Naive thymus-derived CD4-positive, alpha-beta T cell (primary cell): ENCODE measurements around the gene CCDC167. TPM values are rescaled to one million over a fixed set of nuclear protein-coding genes. Genes with fewer than 3 reads are reported as not detected.

Experiments used
- ATAC-seq: fragments of 150-1000 bp; cut with Tn5 transposase; 2 replicates; pipeline ENCODE4 v1.10.0; 2021; ENCODE audit warnings: mild to moderate bottlenecking, moderate library complexity
- CTCF ChIA-PET: fragments of 350-600 bp; sonication (Branson Sonifier 250); formaldehyde crosslinking; loops from one replicate; lab custom pipeline; 2021; ENCODE audit warnings: antibody characterized with exemption; lab: Charles Lee
- POLR2A ChIA-PET: fragments of 350-600 bp; sonication (Branson Sonifier 250); formaldehyde crosslinking; loops from one replicate; lab custom pipeline; 2021; ENCODE audit warnings: antibody characterized with exemption, inconsistent platforms; lab: Charles Lee
- DNase-seq, 9 donors: peaks; one replicate each; pipeline versions ENCODE4 v3.0.0 to v3.0.0-alpha.2; 2020 to 2022; ENCODE audit warnings: mixed read lengths in 1 of 9
- H3K27ac ChIP-seq: one replicate; pipeline ENCODE4 v1.7.0; 2013; ENCODE audit warnings: mild to moderate bottlenecking, low read depth, low read length, moderate library complexity
- H3K27me3 ChIP-seq, 2 donors: one replicate each; pipeline ENCODE4 v1.7.0; 2013; ENCODE audit warnings: low read length in 2 of 2, mild to moderate bottlenecking in 2 of 2, moderate library complexity in 2 of 2; ENCODE audit not compliant: control insufficient read depth in 2 of 2, insufficient read depth in 2 of 2
- H3K36me3 ChIP-seq, 3 experiments: 1 replicate in 2 of 3; 2 replicates in 1 of 3; pipeline ENCODE4 v1.7.0; 2013; ENCODE audit warnings: low read length in 3 of 3, mild to moderate bottlenecking in 3 of 3, moderate library complexity in 1 of 3; ENCODE audit not compliant: insufficient read depth in 3 of 3, control insufficient read depth in 2 of 3
- H3K4me1 ChIP-seq, 2 donors: one replicate each; pipeline ENCODE4 v1.7.0; 2013; ENCODE audit warnings: low read length in 2 of 2, mild to moderate bottlenecking in 2 of 2, moderate library complexity in 1 of 2; ENCODE audit not compliant: control insufficient read depth in 2 of 2, insufficient read depth in 2 of 2
- H3K4me3 ChIP-seq: 2 replicates; pipeline ENCODE4 v1.7.0; 2013; ENCODE audit warnings: mild to moderate bottlenecking, low read length
- H3K9me3 ChIP-seq, 3 experiments: 1 replicate in 2 of 3; 2 replicates in 1 of 3; pipeline ENCODE4 v1.7.0; 2013; ENCODE audit warnings: low read length in 3 of 3; ENCODE audit not compliant: control insufficient read depth in 2 of 3
- H3K27ac Mint-ChIP-seq, 9 donors: one replicate each; pipeline ENCODE4 v1.8.0; 2020 to 2022; ENCODE audit warnings: mixed read lengths in 9 of 9, mild to moderate bottlenecking in 8 of 9, moderate library complexity in 5 of 9, inconsistent platforms in 2 of 9
- H3K27me3 Mint-ChIP-seq, 5 donors: one replicate each; pipeline ENCODE4 v1.8.0; 2021 to 2022; ENCODE audit warnings: mixed read lengths in 5 of 5, mild to moderate bottlenecking in 1 of 5
- H3K36me3 Mint-ChIP-seq, 5 donors: one replicate each; pipeline ENCODE4 v1.8.0; 2020 to 2022; ENCODE audit warnings: mixed read lengths in 5 of 5, mild to moderate bottlenecking in 3 of 5, inconsistent platforms in 1 of 5
- H3K4me1 Mint-ChIP-seq, 7 donors: one replicate each; pipeline ENCODE4 v1.8.0; 2020 to 2022; ENCODE audit warnings: mixed read lengths in 7 of 7, mild to moderate bottlenecking in 3 of 7, inconsistent platforms in 1 of 7
- H3K4me3 Mint-ChIP-seq, 10 donors: one replicate each; pipeline ENCODE4 v1.8.0; 2020 to 2022; ENCODE audit warnings: mild to moderate bottlenecking in 10 of 10, mixed read lengths in 10 of 10, moderate library complexity in 6 of 10, inconsistent platforms in 2 of 10
- H3K9me3 Mint-ChIP-seq, 11 donors: one replicate each; pipeline ENCODE4 v1.8.0; 2020 to 2022; ENCODE audit warnings: mixed read lengths in 11 of 11, mild to moderate bottlenecking in 4 of 11, inconsistent platforms in 1 of 11, moderate library complexity in 1 of 11
- intact Hi-C, 2 donors: fragments of 100-400 bp; cut with micrococcal nuclease; formaldehyde crosslinking; loops; one replicate each; pipeline ENCODE4 v1.15.1; 2023
- polyA plus RNA-seq, 2 donors: library from polyadenylated mRNA; unstranded; fragments of 300-500 nt; fragmentation: Illumina TruSeq; gene quantifications; one replicate each; pipeline ENCODE4 v1.2.3, GENCODE V29; 2021
- total RNA-seq, 6 experiments: library from RNA in 5 of 6; stranded (reverse) in 5 of 6; gene quantifications; 1 replicate in 5 of 6; 2 replicates in 1 of 6; pipeline ENCODE4 v1.2.3 and lab custom pipeline; 2021 to 2026

Gene CCDC167
- total and polyA plus RNA-seq, 7 experiments from 2014 or later, result 13.8 to 95.5 (median 23.5) TPM

DNA sequence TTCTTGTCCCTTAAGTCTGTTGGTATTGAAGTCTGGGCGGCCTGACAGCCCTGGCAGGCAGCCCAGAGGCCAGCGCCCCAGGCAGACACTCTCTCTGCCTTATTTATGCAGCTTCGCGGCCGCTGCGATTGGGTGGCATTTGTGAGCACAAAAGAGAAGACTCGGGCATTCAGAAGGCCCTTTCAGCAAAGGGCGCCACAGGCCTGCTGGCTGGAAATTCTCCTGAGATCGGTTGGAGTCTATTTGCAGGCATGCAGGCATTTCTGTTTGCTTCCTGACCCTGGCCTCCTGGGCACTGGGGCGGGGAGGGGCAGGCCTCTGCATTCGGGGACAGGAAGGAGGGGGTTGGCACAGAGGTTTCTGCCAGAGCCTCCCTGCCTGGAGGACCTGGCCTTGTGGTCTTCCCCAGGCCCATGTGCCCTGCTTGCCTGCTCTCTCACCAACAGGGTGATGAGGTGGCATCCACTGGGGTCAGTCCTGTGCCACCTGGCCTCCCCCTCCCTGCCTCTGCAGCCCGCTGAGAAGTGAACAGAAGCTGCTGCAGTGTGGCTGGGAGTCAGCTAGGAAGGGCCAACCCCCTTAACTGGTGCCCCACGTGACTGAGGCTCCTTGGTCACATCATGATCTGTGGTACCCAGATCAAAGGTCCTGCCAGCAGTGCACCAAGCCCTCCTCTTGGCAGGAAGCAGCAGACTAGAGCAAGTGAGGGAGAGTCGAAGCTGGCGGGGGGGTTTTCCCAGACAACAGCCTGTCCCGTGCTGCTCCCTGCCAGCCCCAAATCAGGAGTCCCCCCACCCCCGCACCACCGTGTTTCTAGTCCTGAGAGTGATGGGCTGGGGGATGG, 16.6 kb upstream of the CCDC167 start:
- Histone ChIP-seq H3K4me1 (peaks cover 76 to 84% of the 10 kb centered on the region in 2 donors), H3K27me3 (no peaks in the 10 kb centered on the region), H3K36me3 (no peaks in the 10 kb centered on the region), H3K4me3 (peak overlapping the region; percentile 55), H3K27ac (peak overlapping the region; percentile 97), H3K9me3 (no peaks in the 10 kb centered on the region)
- POLR2A ChIA-PET, result interaction anchor here (0.6 to 12.3 kb wide), 17 partner anchors 10 to 412 kb away, joined by 3 to 376 read pairs (median 6); partner anchors contain the start of genes CCDC167, CMTR1 and MDGA1
- Mint-ChIP-seq H3K27ac (peak overlapping the region; percentile 92 to 99 (median 97)), H3K9me3 (no peaks in the 10 kb centered on the region), H3K36me3 (peaks cover 0 to 6% (median 0%) of the 10 kb centered on the region in 5 donors), H3K4me1 (peaks cover 51 to 89% (median 81%) of the 10 kb centered on the region in 7 donors), H3K4me3 (peak overlapping the region; percentile 75 to 93 (median 84)), H3K27me3 (no peaks in the 10 kb centered on the region)
- ATAC-seq (peak; percentile 90), DNase-seq (peak; percentile 60 to 98 (median 89))
- CTCF ChIA-PET, result interaction anchor here (0.8 to 3.9 kb wide), 12 partner anchors 10 to 190 kb away, joined by 3 to 54 read pairs (median 4); partner anchors contain the start of gene CCDC167
- intact Hi-C loops, result loop anchor here (1.0 to 10.0 kb wide), 11 partner anchors 8 to 1071 kb away; partner anchors contain the start of genes CMTR1 (in 1 of the 2), KCTD20 (in 1 of the 2), MDGA1 (in 1 of the 2) and MTCH1 (in 1 of the 2)

DNA sequence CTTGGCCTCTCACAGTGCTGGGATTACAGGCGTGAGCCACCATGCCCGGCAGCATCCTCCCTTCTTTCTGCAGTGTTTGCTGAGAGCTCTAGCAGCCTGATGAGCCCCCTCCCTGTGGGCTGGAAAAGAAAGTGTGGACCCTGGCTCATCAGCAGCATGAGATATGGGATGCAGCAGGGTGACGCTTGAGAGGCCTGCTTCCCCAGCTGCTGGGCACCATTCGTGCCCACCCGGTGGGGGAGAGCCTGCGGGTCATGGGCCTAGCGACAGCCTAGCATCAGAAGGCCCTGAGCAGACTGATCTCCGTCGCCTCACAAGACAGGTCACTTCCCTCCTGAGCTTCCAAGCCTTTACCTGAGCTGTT, 16.0 kb upstream of the CCDC167 start:
- ChIA-PET POLR2A (interaction anchor here (1.0 to 12.3 kb wide), 11 partner anchors 10 to 182 kb away, joined by 5 to 376 read pairs (median 8); partner anchors contain the start of genes CCDC167, CMTR1 and MDGA1), CTCF (interaction anchor here (1.0 to 3.9 kb wide), 8 partner anchors 11 to 190 kb away, joined by 3 to 54 read pairs (median 4); partner anchors contain the start of gene CCDC167)
- ATAC-seq (no peak), DNase-seq (peak in 1 of 9 donors; percentile 15)
- Mint-ChIP-seq H3K4me1 (peaks cover 56 to 92% (median 87%) of the 10 kb centered on the region in 7 donors), H3K27me3 (no peaks in the 10 kb centered on the region), H3K27ac (peak overlapping the region; percentile 92 to 99 (median 97)), H3K4me3 (peak overlapping the region; percentile 75 to 93 (median 84)), H3K36me3 (peaks cover 0 to 6% (median 0%) of the 10 kb centered on the region in 5 donors), H3K9me3 (no peaks in the 10 kb centered on the region)
- Histone ChIP-seq H3K9me3 (no peaks in the 10 kb centered on the region), H3K4me1 (peaks cover 77 to 81% of the 10 kb centered on the region in 2 donors), H3K27ac (peak overlapping the region; percentile 97), H3K4me3 (peak overlapping the region; percentile 55), H3K36me3 (no peaks in the 10 kb centered on the region), H3K27me3 (no peaks in the 10 kb centered on the region)
- intact Hi-C loops, result loop anchor here (1.0 to 10.0 kb wide), 11 partner anchors 7 to 1071 kb away; partner anchors contain the start of genes CMTR1 (in 1 of the 2), KCTD20 (in 1 of the 2), MDGA1 (in 1 of the 2) and MTCH1 (in 1 of the 2)

DNA sequence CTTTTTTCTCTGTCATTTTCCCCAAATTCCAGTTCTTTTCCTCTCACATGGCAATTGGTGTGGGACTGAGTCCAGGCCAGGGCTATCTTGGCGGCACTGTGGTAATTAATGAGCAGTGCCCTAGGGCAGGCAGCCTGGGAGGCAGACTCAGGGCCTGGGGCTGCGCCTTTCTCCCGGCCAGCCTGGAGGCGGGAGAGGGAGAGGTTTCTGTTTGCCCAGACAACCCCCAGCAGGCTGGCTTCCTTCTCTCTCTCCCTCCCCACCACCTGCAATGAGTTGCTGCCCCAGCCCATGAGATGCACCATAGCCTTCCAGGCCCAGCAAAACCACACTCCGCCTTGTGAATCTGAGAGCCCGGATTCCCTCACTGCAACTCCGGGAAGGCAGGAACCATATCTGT, 15.1 kb upstream of the CCDC167 start:
- DNase-seq, result no peak
- no peaks in the 10 kb centered on the region for H3K27me3 Mint-ChIP-seq
- H3K27ac ChIP-seq, result peak overlapping the region; percentile 97

DNA sequence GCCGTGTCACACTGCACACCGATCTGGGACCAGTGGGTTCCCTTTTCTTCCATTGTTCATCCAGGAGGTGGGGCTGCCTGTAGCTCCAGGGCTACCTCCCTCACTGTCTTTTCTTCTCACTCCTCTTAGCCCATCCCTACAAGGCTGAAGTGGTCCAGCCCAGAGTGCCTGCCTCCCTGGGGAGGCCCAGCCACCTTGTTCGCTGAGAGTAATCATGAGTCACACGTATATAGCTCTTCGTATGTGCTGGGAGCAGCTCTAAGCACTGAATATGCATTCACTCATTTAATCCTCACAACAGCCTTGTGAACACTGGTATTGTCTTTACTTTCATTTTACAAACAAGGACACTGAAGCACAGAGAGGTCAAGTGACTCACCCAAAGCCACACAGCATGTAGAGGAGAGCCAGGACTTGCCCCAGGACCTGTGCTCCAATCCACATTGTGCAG, 14.7 kb upstream of the CCDC167 start:
- H3K4me1 ChIP-seq, result peaks cover 69 to 81% of the 10 kb centered on the region in 2 donors
- Mint-ChIP-seq H3K4me3 (peak overlapping the region; percentile 75 to 93 (median 84)), H3K27ac (peak overlapping the region; percentile 92 to 99 (median 97)), H3K4me1 (peaks cover 59 to 98% (median 95%) of the 10 kb centered on the region in 7 donors), H3K27me3 (no peaks in the 10 kb centered on the region), H3K36me3 (peaks cover 0 to 5% (median 0%) of the 10 kb centered on the region in 5 donors), H3K9me3 (peaks cover 0 to 3% (median 0%) of the 10 kb centered on the region in 11 donors)
- ATAC-seq, result no peak
- peak overlapping the region; percentile 55 for H3K4me3 ChIP-seq
- H3K27ac ChIP-seq, result peak overlapping the region; percentile 97
- peak in 1 of 9 donors; percentile 51 for DNase-seq
- H3K9me3 ChIP-seq, result no peaks in the 10 kb centered on the region
- POLR2A ChIA-PET, result interaction anchor here (0.6 to 12.3 kb wide), 3 partner anchors 11 to 116 kb away, joined by 3 to 376 read pairs (median 4); partner anchors contain the start of gene CCDC167
- intact Hi-C loops, result loop anchor here in 1 of 2 donors (10.0 kb wide), 1 partner anchor 1070 kb away; the partner anchor contains the start of genes KCTD20 and PXT1
- H3K36me3 ChIP-seq, result no peaks in the 10 kb centered on the region
- H3K27me3 ChIP-seq, result no peaks in the 10 kb centered on the region
- CTCF ChIA-PET, result interaction anchor here (0.5 kb wide), 1 partner anchor 498 kb away, joined by 3 read pairs; no protein-coding TSS in a partner anchor

More for the DNA sequence above, 15.1 kb upstream of the CCDC167 start:
- Mint-ChIP-seq H3K4me1 (peaks cover 59 to 96% (median 93%) of the 10 kb centered on the region in 7 donors), H3K36me3 (peaks cover 0 to 6% (median 0%) of the 10 kb centered on the region in 5 donors), H3K4me3 (peak overlapping the region; percentile 75 to 93 (median 84)), H3K9me3 (peaks cover 0 to under 1% (median 0%) of the 10 kb centered on the region in 11 donors), H3K27ac (peak overlapping the region; percentile 92 to 99 (median 97))
- intact Hi-C loops, result loop anchor here in 1 of 2 donors (5.0 to 10.0 kb wide), 2 partner anchors 343 to 1070 kb away; partner anchors contain the start of genes KCTD20, PIM1 and PXT1
- peaks cover 73 to 81% of the 10 kb centered on the region in 2 donors for H3K4me1 ChIP-seq
- no peaks in the 10 kb centered on the region for H3K36me3 ChIP-seq
- ChIA-PET POLR2A (interaction anchor here (0.6 to 12.3 kb wide), 4 partner anchors 10 to 116 kb away, joined by 3 to 376 read pairs (median 8); partner anchors contain the start of genes CCDC167 and CMTR1), CTCF (interaction anchor here (3.2 to 3.9 kb wide), 2 partner anchors 23 to 29 kb away, joined by 15 to 20 read pairs; no protein-coding TSS in a partner anchor)
- peak overlapping the region; percentile 55 for H3K4me3 ChIP-seq
- no peak for ATAC-seq
- no peaks in the 10 kb centered on the region for H3K9me3 ChIP-seq
- no peaks in the 10 kb centered on the region for H3K27me3 ChIP-seq

DNA sequence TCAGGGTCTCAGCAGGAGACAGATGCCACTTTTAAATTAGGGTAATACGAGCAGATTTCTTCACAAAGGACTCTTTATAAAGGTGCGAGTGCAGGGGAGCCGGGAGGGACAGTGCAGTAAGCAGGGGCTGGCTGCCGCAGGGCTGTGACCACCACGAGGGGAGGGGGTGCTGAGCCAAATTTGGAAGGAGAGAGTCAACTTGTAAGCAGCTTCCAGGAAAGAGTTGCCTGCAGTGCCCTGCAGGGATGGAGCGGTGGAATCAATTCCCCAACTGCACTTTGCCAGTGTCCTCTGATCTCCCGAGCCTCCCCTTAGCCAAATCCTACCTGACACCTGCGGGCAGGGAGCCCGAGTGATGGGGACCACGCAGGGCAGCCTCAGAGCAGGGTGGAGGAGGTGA, 13.9 kb upstream of the CCDC167 start:
- POLR2A ChIA-PET, result interaction anchor here (12.3 kb wide), 1 partner anchor 12 kb away, joined by 376 read pairs; the partner anchor contains the start of gene CCDC167
- H3K27ac Mint-ChIP-seq, result peak overlapping the region; percentile 43 to 99 (median 97)
- H3K4me3 Mint-ChIP-seq, result peak overlapping the region in 9 of 10 donors; percentile 11 to 82 (median 48)
- peak overlapping the region; percentile 97 for H3K27ac ChIP-seq
- ATAC-seq (no peak), DNase-seq (no peak)
- H3K4me1 Mint-ChIP-seq, result peaks cover 54 to 98% (median 93%) of the 10 kb centered on the region in 7 donors
- H3K27me3 ChIP-seq, result no peaks in the 10 kb centered on the region
- H3K4me1 ChIP-seq, result peaks cover 66 to 78% of the 10 kb centered on the region in 2 donors
- CTCF ChIA-PET, result no interaction called here
- peaks cover 0 to 1% (median 0%) of the 10 kb centered on the region in 5 donors for H3K36me3 Mint-ChIP-seq
- H3K27me3 Mint-ChIP-seq, result no peaks in the 10 kb centered on the region
- H3K36me3 ChIP-seq, result no peaks in the 10 kb centered on the region
- peaks cover 0 to 3% (median 0%) of the 10 kb centered on the region in 11 donors for H3K9me3 Mint-ChIP-seq
- intact Hi-C loops, result loop anchor here in 1 of 2 donors (10.0 kb wide), 1 partner anchor 1069 kb away; the partner anchor contains the start of genes KCTD20 and PXT1
- peak overlapping the region; percentile 55 for H3K4me3 ChIP-seq
- no peaks in the 10 kb centered on the region for H3K9me3 ChIP-seq
